HG03521 (cell line): Measurements from ENCODE around the gene GALT.

Experiments
- ATAC-seq: cut with Tn5 transposase; IDR thresholded peaks from one replicate; pipeline ENCODE4 v1.9.1; 2021; ENCODE audit warnings: mild to moderate bottlenecking, moderate library complexity; ENCODE audit not compliant: unreplicated experiment

GALT gene

DNA sequence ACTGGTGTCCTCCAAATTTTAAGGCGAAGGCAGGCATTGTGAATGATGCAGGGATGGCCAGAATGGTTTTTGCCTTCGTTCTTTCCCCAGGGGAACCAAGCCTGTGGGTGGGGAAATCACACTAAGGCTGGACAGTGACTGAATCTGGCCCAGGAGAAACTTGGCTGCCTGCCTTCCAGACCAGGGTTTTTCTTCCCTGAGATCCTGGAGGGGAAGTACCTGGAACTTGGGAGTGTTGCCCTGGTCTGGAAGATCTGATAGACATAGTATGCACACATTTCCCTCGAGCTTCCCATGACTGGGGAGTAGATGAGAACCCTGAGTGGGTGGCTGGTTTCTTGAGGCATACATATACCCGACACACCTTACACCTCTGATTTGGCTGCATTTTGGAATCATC is 4.8 kb downstream of the GALT start:
- ATAC-seq: no peak

DNA sequence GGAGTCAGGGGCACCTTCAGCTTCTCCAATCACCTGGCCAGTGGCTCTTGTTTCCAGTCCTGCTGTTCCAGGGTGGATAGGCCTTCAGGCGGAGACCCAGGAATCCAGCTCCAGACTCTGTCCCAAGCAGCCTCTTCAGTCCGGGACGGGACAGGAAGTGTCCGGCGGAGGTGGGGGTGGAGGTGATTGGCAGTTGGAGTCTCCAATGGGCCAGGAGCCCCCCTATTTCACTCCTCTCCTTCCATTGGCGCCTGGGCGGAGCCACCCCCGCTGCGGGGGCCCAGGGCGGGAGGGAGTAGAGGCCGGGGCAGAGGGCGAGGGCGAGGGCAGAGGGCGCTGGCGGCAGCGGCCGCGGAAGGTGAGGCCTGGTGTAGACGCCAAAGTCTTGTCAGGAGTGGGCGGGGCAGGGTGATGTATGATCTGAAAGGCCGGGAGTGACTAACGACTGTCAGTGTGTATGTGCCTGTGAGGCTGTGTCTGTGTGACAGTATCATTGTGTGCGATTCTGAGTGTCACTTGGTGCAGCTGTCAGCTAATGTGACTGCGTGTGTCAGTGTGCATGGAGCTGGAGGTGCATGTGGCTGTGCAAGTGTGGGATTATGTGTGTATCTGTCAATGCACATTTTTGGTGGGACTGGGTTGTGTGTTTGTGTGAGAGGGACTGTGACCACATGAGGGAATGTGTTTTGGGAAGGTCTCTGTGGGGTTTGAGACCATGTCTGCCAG is 5.6 kb downstream of the GALT start, which contains the start of gene IL11RA:
Gene IL11RA, plus strand, starts transcription at position 310 of the 726 bp plus-strand sequence. CDS start 3,033 bp downstream, outside the sequence.
- no peak for ATAC-seq

DNA sequence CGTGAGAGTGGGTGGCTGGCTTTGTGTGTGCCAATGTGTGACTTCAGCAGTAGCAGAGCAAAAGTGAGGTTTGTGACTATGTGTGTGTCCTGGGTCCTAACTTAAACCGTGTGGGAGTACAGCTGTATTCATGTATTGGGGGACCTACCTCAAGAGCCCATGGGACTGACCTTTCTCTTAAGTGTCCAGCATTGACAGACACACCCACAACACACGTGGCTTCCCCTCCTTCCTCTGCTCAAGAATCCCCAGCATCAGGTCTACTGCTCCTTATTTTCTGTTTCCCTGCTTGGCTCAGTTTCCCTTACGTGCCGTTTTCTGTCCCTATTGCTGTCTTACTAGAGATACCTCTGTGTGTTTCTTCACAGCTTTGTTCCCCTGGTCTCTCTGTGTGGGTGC is 6.1 kb downstream of the GALT start:
- ATAC-seq: no peak

DNA sequence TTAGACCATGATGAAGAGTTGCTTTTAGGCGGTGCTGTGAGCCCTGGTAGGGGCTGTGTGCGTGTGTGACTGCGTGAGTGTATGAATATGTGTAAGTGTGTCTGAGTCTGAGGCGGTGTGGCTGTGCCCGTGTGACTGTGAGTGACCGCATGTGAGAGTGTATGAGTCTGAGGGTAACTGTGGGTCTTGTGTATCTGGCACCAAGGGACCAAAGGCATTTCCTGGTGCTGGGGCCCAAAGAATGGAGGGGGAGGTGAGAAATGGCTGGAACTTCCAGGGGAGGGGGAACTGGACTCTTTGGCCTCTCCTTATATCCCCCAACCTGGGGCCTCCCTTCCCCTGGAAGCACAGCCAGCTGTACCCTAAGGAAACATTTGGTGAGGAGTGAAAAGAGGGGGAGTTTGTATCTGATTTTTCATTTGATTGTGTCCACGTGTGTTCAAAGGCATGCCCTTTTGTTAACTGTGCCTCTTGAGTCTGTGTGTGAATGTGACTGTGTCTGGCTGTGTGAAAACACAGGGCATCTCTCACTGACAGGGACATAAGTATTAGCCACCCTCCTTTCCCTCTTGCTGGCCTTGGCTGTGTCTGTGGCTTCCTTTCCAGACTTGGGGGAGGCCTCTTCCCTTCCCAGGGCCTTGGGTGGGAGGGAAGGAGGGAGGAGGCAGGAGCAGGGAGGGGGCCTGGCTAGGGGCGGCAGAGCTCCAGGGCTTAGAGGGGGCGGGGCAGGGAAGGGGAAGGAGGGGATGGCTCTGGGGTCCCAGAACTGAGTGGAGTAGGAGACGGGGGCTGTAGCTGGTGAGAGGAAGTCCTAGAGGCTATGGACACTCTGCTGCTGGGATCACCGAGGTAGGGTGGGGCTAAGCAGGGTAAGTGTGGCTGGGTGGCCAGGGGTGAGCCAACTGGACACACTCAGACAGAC is 6.9 kb downstream of the GALT start:
- ATAC-seq: no peak

DNA sequence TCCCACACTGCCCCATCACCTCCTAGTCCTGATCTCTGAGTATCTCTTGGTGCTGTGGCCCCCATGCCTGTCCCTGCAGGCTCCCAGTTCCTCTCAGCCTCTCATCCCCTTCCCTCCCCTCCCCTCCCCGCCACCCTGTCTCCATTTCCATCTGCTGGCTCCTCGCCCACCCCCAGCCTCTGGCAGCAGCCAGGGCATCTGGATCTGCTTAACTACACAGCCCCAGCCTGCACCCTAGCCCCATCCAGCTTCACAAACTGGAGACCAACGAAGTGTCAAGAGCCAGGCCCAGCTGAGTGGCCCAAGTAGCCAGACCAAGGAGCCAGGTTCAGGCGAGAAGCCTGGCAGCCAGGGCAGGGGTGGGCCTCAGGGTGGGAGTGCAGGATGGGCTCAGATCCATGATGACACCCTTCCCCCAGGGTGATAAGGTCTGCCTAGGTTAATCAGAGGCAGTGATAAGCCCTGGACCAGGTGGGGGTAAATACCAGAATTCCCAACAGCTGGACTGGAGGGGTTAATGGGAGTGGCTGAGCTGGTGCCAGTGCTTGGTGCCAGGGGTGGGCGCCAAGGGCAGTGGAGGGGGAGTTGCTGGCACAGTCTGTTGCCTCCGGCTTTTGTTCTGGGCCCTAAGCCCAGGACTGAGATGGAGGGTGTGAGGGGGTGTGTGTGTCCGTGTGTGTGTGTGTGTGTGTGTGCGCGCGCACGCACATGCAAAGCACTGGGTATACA is 8.0 kb downstream of the GALT start:
- no peak for ATAC-seq

DNA sequence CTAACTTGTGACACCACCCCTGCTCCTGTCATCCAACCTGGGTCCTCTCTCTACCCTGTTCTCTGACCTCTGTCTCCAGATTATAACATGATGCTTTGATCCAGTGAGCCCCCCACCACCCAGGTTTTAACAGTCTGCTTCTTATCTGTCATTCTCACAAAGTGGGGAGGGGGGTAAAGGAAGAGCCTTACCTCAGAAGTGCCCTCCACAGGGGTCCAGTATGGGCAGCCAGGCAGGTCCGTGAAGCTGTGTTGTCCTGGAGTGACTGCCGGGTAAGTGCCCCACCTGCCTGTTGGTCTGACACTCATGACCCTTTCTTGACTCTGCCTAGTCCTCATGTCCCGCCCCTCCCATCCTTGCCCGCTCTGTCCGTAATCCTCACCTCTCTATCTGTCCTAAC is 8.9 kb downstream of the GALT start:
- no peak for ATAC-seq

DNA sequence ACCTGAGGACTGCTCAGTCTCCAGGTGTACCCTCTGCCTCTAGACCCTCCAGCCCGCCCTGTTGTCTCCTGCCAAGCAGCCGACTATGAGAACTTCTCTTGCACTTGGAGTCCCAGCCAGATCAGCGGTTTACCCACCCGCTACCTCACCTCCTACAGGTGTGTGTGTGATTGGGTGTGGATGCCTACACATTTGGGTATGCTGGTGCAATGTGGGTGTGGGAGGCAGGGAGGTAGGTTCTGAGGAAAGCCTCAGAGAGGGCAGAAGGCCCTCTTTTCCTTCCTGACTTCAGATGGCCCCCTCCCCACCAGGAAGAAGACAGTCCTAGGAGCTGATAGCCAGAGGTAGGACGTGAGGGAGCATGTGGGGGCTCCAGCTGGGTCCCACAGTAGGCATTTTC is 10.5 kb downstream of the GALT start:
- ATAC-seq: no peak

DNA sequence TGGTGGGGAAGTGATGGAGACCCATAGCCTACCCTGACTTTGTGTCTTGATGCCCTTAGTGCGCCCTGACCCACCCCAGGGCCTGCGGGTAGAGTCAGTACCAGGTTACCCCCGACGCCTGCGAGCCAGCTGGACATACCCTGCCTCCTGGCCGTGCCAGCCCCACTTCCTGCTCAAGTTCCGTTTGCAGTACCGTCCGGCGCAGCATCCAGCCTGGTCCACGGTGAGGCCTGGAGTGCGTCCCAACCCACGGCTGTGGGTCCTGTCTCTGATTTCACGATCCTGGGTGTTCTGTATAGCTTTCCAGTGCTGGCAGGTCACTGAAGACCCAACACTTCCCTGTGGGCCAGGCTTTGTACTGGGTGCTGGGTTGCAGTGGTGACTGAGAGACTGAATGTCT is 12.0 kb downstream of the GALT start:
- ATAC-seq: no peak

DNA sequence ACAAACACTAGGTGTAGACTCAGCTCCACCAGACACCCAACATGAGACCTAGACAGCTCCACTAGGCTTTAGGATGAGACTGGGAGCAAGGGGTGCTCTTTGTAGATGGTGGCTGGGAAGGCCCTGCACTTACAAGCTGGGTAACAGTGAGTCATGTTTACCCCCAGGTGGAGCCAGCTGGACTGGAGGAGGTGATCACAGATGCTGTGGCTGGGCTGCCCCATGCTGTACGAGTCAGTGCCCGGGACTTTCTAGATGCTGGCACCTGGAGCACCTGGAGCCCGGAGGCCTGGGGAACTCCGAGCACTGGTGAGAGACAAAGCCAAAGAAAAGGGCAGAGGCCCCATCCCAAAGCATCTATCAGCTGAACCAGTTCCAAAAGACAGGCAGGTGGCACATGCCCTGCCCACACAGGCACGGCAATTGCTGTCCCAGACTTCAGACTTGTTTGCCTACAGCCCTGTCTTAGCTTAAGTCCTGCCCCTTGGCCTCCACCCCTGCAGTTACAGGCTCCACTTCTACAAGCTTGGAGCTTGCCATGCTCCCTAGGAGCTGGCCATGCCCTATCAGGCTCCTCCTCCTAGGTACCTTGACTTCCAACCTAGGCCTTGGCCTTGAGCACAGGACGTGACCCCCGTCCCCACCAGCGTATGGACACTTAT is 13.2 kb downstream of the GALT start:
- no peak for ATAC-seq

DNA sequence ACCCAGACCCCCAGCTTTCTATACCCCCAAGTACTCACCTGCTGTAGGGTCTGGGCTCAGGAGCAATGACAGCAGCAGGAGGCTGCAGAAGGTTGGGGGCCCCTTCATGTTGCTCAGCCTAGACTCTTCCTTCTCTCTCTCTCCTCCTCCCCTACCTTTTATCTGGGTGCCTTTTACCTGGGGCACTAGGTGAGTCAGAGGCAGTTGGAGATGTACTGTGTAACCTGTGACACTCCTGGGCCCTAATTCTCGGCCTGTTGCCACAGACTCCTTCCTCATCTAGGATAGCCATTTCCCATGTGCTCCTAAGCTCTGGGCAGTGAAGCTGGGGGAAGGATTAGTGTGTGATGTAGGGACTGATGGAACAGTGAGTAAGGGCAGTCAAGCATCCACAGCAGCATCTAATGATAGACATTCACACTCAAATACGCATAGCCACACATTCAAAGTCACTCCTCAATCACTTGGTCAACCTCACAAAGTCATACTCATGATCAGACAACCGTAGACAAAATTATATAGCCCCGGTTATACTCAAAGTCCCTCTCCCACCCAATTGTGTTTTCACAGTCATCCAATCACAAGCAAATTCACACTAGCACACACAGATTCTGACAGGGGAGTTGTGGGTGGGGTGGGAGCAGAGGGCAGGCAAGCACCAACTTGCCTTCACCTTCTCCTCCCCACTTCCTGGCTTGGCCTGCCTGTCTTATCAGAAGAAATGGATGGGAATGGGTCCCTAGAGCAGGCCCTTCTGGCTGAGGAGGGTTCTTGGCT is 16.2 kb downstream of the GALT start, which contains the start of gene CCL27:
Gene CCL27, minus strand, starts transcription at position 132 of the 777 bp plus-strand sequence. Its CDS starts 24 bp downstream, at position 108.
- ATAC-seq: no peak

DNA sequence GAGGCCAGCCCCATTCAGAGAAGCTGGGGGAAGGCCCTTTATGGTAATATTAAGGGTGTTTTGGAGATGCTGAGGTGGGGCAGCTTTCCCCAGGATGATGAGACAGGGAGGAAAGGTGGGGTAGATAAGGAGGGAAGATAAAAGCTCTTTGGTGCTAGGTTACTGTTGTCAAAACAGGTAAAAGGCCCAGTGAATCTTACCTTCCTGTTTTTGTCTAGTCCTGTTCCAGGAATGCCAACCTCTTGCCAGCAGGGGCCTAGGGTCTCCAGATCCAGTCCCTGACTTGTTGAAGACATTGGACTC is 16.8 kb downstream of the GALT start:
- ATAC-seq: no peak

DNA sequence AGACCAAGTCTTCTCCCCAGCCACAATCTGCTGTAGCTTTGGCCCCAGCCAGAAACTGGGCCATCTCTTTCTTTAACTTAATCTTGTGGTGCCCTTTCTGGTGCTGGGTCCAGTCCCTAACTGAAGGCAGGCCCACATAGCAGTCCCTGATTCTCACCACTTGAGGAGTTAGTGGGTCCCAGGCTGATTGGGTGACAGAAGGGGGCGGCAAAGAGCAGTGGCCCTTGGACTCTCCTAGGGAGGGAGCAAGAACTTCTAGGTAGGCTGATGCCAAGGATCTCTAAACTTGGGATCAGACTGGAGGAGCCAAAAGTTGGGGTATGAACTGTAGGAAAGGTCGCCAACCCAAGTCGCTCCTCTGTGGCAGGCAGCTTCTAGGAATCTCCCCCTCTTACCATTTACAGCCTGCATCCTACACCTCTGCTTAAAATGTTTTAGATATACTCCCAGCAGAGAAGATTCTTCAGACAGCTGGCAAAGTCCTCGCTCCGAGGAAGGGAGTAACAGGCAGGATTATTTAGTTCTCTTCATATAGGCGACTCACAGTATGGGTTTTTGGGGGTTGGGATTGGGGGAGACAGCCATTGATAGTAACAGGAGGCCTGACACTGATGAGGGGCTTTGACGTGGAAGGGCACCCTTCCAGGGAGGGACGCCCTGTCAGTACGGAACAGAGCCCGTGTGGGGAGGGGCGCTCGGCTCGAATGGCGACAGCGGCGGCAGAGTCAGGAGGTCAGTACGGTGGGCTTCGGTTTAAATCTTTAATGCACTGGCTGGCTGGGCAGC is 18.0 kb downstream of the GALT start:
- ATAC-seq: peak; percentile 48

DNA sequence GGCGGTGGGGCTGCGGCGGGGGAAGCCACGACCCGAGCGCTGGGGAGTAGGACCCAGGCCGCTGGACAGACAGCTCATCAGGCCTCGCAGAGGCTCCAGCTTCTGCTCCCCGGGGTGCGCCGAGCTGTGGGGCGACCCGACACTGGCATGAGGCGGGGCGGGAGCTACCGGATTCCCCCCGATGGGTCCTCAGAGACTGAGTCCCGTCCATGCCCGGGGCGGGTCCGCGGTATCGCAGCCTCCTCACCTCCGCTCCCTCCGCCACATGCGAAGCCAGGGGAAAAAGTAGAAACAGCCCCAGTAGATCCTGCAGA is 18.5 kb downstream of the GALT start:
- peak; percentile 17 for ATAC-seq

DNA sequence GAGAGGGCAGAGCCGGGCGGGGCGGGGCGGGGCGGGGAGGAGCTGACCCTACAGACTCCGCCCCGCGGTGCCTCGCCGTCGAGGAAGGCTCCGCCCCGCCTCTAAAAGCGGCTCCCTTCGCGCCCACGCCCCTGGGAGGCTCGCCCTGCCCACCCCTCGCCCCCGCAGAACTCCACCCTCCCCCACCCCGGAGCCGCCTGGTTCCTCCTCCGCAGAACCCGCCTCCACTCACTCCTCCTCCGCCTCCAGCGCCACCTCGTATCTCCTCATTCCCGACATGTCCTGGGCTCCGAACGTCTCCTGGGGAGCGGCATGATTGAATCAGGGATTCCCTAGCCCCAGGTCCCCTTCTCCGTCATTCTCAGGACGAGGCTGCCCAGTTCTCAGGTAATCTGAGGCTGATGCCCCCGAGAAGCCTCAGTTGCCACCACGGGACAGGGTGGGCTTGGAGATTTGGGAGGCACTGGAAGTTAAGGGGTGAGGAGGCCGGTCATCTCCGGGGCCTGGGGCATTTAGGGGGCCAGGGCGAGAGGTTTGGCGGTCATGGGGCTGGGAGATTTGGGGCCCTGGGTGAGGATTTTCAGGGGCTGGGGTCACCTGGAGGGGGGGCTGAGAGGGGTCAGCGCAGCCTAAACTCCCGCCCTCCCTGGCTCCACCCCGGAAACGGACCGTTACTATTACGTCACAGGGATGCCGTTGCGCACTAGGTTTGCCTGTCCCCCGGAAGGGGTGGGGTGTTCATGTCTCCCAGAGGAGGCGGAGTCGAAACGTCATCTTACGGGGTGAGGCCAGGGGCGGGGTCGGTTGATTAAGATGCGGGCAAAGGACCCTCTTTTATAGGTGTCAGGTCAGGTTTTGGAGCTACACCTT is 19.1 kb downstream of the GALT start:
- peak; percentile 64 for ATAC-seq

DNA sequence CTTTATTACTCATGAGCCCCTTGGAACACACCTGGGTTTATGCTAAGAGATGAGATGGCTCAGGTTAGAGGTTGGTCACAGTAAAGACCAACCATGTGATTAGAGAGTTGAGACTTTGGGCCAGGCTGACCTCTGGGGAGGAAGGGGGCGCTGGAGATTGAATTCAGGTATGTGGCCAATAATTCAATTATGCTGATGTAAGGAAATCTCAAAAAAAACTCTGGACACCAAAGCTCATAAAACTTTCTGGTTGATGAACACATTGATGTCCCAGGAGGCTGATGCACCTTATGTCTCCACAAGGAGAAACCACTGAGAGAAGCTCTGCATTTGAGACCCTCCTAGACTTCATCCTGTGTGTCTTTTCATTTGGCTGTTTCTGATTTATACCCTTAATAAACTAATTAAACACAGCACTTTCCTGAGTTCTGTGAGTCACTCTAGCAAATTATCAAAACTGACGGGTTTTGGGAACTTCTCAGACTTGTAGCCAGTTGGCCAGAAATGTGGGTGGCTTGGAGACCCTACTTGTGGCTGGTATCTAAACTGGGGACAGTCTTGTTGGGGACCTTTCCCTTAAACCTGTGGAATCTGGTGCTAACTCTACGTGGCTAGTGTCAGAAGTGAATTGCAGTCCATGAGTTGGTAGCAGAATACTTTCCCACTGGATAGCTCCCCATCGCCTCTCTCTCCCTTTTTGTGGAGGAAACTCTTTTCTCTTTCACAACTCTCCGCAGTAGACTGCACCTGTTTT is 23.5 kb downstream of the GALT start:
- no peak for ATAC-seq

DNA sequence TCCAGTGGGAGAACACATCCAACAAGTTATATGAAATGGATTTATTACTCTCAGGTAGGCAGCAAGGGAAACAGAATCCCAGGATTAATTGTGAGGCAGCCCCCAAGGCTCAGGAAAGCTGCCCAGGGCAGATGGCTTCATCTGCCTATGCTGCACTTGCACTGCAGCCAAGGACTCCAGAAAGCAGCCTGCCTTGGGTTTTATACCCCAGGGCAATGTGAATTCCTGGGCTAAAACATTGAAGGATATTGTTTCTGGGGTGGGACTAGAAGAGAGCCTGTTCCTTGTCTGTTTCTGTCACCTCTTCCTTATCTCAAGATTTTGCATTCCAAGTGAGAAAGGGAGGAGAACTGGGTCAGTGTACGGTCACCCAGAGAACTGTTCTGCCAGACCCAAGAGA is 24.8 kb downstream of the GALT start:
- no peak for ATAC-seq

DNA sequence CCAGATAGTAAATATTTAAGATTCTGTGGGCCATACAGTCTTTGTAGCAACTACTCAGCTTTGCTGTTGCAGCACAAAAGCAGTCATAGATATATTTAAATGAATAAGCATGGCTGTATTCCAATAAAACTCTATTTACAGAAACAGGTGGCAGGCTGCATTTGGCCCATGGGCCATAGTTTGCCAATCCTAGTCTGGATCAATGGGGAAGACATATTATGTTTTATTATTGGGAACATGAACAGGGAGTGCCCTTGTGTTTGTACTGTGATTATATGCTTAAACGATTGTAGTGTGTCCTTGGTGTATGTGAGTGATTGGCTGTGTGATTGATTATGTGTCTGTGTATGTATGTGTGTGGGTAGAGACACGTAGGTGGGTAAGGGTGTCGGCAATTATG is 28.0 kb downstream of the GALT start:
- ATAC-seq: no peak
